Activated CD8-positive, alpha-beta memory T cell treated with anti-CD3 and anti-CD28 coated beads, Interleukin-2, amount 50 U/mL, for 24 hours (primary cell): ENCODE data around the gene ATOH8.
A peak's percentile ranks its signal among the peaks of the same experiment; 100 is the strongest.

Experiments
- DNase-seq: peaks from one replicate; pipeline ENCODE4 v3.0.0-alpha.2; 2020; ENCODE audit errors: extremely low read depth

Gene ATOH8

GRCh38 chr2:85718885-85719492 is 34.8 kb upstream of the ATOH8 start:
- DNase-seq: no peak

- no peak for DNase-seq
Measured at GRCh38 chr2:85719609-85720240, 34.1 kb upstream of the ATOH8 start.

GRCh38 chr2:85720533-85720932 is 33.3 kb upstream of the ATOH8 start:
- DNase-seq: no peak

DNA sequence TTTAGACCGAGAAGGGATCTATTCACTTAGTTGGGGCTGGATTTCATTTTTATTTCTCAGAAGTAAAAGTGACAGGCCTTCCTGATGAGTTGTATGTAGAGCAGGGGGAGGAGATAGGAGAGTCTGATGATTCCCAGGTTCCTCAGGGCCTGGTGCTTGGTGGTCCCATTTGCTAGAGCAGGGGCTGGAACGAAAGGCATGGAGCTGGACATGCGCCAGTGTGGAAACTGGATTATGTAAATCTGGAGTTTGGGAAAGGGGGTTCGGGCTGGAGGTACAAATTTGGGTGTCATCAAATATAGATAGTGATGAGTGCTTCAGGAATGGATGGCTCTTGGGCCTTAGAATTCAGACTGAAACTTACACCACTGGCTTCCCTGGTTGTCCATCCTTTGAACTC is 32.1 kb upstream of the ATOH8 start:
- DNase-seq: no peak

DNA sequence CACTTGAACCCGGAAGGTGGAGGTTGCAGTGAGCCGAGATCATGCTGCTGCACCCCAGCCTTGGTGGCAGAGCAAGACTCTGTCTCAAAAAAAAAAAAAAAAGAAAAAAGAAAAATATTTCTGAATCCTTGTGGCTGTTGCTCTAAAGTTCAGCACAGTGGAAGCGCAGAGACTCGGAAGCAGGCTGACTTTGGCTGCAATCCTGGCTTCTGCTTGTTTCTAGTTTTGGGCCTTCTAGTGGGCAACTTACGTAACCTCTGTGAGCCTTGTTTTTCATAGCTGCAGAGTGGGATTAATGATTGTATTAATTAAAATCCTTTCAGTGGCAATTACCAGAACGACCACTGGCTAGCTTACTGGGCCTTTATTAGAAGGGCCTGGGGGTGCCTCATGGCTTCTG is 31.3 kb upstream of the ATOH8 start:
- no peak for DNase-seq

GRCh38 chr2:85723707-85724360 is 30.0 kb upstream of the ATOH8 start:
- no peak for DNase-seq

DNA sequence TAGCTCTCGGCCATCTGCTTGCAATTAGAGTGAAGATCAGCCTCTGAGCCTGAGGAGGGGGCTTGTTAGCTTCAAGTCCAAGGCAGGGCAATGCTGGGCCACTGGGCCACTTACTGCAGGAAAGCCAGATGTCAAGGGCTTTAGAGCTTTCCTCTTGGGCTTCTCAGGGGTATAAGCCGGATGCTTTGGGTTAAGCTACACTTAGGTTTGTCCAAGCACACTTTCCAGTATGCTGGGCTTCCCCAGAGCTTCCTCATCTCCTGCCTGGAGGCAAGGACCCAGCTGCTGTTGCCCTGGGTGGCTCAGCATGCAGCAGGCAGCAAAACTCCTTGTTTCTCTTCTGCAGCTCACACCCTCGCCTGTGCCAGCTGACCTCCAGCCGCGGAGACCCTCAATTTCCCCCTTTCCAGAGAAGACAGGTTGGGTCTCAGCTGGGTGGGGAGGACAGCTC is 29.0 kb upstream of the ATOH8 start:
- no peak for DNase-seq

GRCh38 chr2:85725451-85725850 is 28.3 kb upstream of the ATOH8 start:
- no peak for DNase-seq

DNA sequence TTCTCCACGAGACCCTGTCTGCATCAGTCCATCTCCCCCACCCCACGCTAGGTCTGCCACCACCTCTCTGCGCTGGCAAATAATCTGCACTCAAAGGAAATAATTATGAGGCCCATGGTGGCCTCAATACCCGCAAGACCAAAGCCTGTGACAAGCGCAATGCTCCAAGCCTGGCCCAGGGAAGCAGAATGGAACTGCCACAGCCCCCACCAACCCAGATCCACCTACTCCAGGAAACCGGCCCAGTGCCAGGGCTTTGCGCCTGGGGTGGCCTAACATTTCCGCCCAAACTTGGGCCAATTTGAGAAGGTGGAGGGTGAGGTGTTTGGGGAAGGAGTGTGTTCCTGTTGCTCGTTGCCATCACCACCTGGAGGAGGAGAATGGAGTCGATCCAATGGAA is 26.0 kb upstream of the ATOH8 start:
- DNase-seq: no peak

DNA sequence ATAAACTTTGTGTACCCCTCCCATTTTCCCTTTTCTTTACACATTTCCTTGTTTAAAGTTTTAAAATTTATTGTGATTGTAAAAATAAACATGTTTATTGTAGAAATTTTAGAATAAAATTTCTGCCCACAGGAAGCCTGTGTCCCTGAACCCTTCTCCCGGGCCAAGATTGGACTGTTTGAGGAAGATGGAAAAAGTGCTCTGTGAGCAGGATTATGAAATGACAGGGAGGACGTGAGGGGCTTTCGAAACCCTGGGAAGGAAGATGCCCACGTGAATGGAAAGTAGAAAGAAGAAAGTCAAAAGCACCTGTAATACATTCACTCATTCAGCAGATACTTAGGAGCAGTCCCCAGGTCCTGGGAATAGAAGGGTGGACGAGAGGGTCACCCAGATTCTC is 25.4 kb upstream of the ATOH8 start:
- DNase-seq: no peak

- DNase-seq: peak; percentile 43
Measured at GRCh38 chr2:85728883-85729824, 24.6 kb upstream of the ATOH8 start.

DNA sequence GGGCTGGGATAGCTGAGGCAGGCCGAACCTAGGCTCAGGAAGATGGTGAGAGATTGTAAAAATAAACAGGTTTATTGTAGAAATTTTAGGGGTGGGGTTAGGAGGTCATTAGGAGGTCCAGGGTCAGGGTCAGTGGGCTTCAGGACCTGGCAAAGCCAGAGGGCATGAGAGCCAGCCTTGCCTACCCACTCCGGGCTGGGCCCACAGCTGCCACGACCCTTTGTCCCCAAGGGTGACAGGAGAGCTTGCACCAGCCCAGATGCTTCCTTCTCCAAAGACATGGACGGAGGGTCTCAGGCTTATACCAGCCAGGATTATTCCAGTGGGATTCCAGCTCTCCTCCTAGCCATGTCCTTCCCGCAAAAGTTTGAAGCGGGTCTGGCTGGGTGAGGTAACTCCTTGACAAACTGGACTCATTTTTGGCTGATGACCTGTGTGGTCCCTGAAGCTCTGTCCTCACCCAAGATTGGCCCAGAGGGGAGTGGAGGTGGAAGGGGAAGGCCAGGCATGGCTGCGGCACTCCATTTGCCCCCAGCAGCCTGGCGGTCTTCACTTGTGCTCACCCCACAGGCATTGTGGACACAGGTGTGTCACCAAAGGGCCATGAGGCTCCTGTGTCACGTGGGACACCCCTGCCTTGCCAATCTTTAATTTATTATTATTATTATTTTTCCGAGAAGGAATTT is 23.8 kb upstream of the ATOH8 start:
- no peak for DNase-seq

- DNase-seq: no peak
Measured at GRCh38 chr2:85730686-85731230, 23.0 kb upstream of the ATOH8 start.

- no peak for DNase-seq
Measured at GRCh38 chr2:85731606-85732005, 22.2 kb upstream of the ATOH8 start.

DNA sequence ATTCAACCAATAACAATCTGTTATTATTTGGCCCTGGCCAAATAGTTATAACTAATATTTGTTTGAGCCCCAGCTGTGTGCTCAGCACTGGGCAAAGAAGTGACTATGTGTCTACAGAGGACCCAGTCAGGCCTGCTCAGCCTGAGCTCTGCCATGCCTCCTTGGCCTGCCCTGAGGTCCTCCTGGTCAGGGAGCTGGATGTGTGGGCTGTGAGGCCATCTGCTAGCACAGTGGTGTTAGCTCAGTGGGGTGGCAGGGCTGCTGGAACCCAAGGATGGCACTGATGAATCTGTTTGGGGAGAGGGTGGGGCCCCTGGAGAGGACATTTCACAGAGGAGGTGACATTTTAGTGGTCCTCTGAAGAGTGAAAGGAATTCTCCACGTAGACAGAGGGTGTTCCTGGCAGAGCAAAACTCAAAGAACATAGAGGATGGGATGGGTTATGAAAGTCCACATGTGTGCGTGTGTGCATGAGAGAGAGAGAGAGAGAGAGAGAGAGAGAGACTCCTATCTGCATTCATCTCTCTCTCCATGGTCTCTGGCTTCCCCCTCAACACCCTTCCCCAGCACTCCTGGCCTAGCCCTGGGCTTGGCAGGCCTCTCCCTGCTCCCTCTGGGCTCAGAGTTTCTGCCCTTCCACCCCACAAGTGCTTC is 21.2 kb upstream of the ATOH8 start:
- DNase-seq: no peak

DNA sequence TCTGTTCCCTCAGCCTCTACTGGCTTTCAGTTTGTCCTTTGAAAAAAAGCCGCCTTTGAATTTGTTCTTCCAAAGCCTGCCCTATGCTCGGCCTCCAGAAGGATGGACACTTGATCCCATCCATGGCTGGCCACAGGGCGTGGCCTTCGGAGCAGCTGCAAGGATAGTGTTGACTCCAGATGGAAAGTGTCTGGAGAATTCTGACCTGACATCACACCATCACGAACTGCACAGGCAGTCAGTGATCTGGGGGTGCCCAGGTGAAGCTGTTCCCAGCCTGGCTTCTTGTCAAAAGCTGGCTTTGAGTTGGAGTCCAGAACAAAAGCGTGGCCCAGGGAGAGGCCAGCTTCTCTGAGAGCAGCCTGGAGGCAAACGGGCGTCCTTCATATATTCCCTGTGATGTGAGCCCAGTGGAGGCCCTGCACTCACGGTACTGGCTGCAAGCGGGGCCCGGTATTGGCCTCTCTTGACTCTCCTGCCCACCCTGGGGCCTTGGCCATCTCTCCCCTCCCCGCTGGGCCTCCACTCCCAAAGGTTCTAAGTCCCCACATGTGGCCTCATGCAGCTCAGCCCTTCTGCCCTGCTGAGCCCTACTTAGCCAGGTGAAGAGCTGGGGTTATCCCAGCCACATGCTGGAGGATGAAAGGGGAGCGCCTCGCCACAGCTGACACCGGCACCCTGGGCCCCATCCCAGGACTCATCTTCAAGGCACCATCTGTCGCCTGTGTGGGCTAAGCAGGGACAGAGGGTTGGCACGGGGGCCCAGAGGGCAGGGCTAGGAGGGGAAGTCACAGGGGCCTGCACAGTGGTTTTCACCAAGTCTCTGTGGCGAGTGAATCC is 20.4 kb upstream of the ATOH8 start:
- DNase-seq: no peak

DNA sequence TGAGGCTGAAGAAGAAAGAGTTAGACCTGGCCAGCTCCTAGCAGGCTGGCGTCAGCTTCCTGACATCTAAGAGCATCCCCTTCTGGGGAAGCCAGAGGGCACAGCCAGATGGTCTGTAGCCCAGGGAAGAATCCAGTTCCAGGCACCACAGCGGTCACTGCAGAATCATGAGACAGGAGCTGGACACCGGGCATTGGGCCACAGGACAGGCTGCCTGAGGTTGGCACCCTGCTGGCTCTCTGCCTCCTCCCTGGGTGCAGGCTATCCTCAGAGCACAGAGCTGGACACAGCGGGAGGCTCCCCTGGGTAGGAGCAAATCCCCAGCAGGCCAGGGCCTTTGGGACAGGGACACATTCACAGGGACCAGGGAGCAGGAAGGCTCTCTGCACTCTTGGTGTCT is 19.8 kb upstream of the ATOH8 start:
- no peak for DNase-seq

- no peak for DNase-seq
Measured at GRCh38 chr2:85734942-85735608, 18.7 kb upstream of the ATOH8 start.

DNA sequence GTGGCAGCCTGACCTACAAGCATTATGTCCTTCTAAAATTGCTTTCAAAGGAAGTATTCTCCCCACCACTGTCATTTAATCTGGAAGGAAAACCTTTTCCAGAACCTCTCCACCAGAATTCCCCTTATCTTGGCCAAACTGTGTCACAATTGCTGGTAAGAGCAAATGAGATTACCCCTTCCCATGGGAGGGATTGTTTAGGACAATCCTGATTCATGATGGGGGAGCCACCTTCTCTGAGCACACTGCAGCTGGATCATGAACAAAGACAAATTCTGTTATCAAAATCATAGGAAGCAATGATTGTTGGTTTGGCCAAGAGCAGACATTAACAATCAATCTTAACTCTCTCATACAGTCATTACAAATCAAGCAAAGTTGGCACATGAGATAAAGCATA is 18.1 kb upstream of the ATOH8 start:
- no peak for DNase-seq
